NCI-H524 treated with DMSO at 0.1 percent for 48 hours (cell line): ENCODE measurements around the gene PRKAR1A.
"Not testable (repeated sequence)": the region's sequence is repeated elsewhere in the genome, so short reads cannot be mapped to it uniquely, and the experiment has no call there.

Source experiments
- DNase-seq: peaks from one replicate; lab custom pipeline; 2025; lab: John Stamatoyannopoulos, UW

PRKAR1A gene

DNA sequence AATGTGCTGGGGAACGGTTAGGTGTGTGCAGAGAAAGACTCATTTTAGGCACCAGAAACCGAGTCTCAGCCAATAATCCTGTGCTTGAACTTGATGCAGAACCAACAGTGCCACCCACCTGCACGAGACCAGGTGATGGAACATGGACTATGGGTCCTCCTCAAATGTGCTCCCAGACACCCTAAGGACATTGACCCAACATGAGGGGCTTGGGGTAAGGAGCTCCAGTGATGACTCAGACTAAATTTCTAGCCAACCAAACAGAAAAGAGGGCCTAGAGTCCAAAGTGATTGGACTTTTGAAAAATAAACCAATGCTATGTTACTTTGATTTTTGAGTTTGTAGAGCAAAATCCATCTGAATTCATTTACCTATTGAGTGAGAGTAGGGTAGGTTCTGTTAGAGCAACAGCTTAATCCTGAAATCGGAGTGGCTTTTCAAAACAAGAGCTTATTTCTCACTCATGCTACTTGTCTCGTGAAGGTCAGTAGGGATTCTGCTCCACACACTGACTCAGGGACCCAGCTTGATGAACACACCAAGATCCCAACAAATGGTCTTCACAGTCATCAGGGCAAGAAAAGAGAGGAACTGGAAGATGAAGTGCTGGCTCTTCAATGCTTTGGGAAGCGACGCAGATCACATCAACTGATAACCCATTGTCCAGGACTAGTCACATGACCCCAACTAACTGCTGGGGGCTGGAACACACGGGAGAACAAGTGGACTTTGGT is 67.1 kb downstream of the PRKAR1A start:
- DNase-seq = no peak

DNA sequence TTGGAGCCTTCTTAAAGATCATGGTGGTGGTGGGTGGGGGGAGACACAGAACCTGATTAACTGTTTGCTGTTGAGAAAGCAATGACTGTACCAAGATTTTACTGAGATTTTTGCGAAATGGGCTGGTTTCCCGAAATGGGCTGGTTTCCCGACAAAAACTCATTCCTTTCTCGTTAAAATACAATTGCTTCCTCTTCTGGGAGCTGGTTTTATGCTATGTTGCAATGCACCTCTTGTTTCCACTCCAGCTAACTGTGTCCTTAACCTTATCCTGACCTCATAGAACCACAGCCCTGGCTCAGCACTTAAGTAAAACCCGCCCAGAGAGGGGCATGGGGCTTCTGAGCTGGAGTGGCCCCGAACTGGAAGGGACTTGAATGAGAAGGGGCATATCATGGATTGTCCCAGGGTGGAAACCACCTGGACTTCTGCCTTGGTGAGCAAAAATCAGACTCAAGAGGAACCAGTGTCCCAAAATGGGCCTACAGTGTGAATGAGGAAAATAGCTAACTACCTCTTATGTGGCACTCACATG is 68.1 kb downstream of the PRKAR1A start:
- no peak for DNase-seq

DNA sequence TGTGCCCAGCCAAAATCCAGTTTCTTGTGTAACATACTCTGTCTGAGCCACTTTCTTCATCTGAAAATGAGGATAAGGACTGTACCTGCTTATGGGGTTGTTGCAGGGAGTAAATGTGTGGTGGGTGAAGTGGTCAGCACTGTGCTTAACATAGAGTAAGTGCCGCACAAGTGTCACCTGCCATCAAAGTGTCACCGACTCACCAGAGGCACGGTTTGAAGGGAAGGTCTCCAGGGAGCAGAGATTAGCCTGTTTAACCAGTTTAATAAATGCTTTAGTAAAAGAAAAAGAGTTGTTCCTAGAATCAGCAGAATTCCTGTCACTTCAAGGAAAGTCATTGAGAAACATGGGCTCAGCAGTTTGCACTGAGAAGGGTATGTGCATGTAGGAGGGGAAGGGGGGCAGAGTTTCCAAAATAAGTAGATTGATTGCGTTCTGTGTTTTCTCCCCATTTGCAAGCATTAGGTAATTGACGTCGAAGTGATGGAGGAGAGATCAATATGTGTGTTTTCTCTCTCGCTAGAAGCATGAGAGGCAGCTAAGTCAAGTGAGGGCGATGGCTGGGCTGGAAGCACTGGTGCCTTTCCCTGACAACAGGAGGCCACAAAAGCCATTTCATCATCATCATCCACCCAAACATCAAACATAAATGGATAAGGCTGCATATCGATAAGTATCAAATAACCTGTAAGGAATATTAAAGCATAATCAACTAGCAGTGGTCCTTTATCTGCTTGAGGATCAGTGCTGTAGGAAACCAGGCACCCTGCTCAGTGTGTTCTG is 69.8 kb downstream of the PRKAR1A start:
- DNase-seq = no peak

- not testable (repeated sequence) for DNase-seq
Observed at GRCh38 chr17:68582867-68583266, 70.6 kb downstream of the PRKAR1A start.

DNA sequence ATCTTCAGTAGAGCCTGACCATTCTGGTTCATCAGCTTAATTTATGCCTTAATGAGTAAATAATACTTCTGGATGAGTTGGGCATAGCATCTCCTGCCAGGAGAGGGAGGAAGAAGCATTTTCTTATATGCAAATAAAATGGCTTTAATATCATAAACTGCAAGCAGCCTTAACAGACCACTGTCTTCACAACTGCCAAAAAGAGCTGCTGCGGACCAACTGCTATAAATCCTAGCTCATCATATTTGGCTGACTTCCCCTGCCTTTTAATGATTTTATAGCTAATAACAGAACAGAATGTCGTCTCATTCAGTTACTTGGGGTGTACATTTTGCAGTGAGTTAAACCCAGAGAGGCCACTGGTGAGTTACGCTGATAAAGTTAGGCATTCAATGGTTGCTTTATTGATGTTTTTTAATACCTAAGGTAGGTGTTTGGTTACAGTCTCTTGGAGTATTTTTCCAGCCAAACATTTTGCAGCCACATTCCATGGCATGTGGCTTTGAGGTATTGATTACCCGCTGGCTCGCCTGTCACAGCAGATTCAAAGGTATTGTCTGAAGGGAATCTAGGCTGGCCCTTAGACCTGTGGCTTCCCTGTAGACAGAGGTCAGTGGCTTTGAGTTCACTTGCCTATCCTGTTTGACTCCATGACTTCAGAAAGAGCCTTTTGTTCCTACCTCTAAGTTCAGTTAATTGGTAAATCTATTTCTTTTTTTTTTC is 72.5 kb downstream of the PRKAR1A start:
- no peak for DNase-seq

DNA sequence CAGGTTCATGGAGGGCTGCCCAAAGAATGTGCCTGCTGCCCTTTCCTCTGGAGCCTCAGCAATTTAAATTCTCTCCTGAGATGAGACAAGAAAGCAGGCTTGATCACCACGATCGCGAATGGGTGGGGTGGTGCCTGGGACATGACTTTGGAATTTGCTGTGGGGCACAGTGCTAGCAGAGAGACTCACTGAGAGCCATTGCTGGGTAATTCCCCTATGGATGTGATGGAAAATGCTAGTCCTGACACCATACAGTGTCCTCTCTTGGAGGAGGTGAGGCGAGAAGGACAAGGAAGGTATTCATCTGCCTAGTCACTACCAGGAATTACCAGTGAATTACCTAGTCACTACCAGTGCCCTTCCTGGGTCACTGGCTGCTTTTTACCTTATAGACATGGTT is 73.4 kb downstream of the PRKAR1A start:
- no peak for DNase-seq

GRCh38 chr17:68587026-68587425 is 74.8 kb downstream of the PRKAR1A start:
- no peak for DNase-seq

GRCh38 chr17:68587847-68588246 is 75.6 kb downstream of the PRKAR1A start:
- DNase-seq = no peak

DNA sequence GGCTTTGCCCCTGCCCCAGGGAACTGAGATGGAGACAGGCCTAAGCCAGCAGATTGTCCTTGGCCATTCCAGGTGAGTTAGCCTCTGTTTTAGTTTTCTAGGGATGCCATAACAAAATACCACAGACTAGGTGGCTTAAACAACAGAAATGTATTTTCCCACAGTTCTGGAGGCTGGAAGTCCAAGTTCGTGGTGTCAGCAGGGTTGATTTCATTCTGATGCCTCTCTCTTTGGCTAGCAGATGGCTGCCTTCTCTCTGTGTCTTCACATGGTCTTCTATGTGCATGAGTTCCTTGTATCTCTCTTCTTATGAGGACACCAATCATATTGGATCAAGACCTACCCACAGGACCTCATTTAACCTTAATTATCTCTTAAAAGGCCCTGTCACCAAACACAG is 76.1 kb downstream of the PRKAR1A start:
- DNase-seq = no peak

DNA sequence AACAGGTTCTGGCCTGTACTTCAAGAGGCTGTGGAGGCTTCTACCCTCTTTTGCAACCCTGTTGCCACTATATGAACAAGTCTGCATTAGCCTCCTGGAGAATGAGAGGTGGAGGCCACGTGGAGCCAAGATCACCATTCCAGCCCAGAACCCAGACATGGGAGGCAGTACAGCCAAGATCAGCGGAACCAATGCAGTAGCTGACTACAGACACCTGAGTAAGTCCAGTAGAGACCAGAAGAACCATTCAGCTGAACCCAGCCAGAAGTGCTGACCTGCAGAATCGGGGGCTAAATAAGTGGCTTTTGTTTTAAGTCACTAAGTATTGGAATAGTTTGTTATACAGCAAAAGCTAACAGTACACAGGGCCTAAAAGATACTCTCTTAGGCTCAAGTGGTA is 76.9 kb downstream of the PRKAR1A start:
- no peak for DNase-seq

- DNase-seq = no peak
Observed at GRCh38 chr17:68591583-68591982, 79.4 kb downstream of the PRKAR1A start.

DNA sequence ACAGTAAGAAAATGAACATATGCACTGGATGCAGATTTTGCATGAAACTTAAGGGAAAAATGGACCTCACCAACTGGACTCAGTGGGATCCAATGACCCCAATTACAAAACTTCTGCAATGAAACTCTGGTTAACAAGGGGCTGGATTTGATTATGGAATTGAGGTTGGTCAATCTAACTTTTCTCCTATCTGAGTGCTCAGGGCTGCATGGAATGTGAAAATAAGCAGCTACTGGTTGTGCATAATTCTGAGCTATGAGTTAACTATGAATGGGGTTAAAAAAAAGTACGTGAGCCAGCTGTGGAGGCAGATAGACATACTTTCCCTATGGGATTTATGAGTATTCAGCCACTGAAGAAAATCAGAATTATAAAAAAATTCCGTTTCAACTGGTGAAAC is 79.8 kb downstream of the PRKAR1A start:
- DNase-seq = no peak

DNA sequence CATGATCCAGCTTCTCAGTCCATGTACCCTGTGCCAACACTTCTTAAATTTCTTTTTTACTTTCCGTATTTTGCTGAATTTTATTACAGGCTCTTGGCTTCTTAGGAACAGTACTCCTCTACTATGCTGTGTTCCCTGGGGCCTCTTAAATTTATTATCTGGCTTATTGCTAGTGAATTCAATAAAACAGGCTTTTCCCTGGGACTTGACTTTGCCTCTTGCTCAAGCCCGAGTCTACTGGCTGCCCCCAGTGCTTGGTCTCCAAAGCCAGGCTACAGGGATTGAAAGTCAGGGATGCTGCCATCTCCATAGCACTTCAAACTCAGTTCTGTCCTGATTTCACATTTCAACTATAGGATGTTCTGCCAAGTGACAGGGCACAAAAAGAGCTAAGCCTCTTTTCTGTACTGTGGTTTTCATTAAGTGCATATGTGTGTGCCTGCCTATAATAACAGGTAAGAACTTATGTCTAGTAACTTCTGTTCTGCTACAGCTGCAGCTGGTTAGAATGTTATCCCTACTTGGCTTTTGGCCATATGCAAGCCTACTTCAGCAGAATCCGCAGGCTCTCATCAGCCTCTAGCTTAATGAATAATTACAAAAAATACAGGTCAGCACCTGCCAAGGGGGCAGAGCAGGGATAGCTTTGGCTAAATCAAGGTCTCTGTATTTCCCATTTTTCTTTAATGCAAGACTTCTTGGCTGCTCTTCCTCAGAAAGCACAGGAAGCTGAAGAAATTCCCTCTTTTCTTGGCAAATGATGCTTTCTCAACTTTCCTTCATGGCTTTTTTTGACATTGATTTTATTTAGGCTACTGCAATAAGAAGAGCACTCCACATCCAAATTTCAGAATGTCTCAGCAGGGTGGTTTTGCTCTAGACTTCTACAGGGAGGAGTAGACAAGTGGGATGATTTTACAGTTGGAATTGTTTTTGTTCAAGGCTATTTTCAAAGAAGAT is 80.7 kb downstream of the PRKAR1A start:
- DNase-seq = peak; percentile 99

- DNase-seq = no peak
Observed at GRCh38 chr17:68594552-68594951, 82.3 kb downstream of the PRKAR1A start.

GRCh38 chr17:68595496-68595895 is 83.3 kb downstream of the PRKAR1A start:
- DNase-seq = no peak

GRCh38 chr17:68595986-68596385 is 83.8 kb downstream of the PRKAR1A start:
- DNase-seq = no peak

GRCh38 chr17:68596411-68596945 is 84.2 kb downstream of the PRKAR1A start:
- DNase-seq = no peak

DNA sequence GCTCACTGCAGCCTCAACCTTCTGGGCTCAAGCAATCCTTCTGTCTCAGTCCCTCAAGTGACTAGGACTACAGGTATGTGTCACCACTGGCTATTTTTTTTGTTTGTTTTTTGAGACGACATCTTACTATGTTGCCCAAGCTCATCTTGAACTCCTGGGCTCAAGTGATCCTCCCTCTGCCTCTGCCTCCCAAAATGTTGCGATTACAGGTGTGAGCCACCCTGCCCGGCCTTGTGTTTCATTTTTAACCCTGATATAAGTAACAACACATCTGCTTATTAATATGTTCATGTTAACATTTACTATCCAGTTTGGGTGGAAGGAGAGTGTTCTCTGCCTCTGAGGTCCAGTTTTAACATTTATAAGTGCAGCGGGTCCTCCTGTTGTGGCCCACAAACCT is 85.8 kb downstream of the PRKAR1A start:
- no peak for DNase-seq

GRCh38 chr17:68598545-68598961 is 86.3 kb downstream of the PRKAR1A start:
- no peak for DNase-seq

- DNase-seq = no peak
Observed at GRCh38 chr17:68599091-68599490, 86.9 kb downstream of the PRKAR1A start.

GRCh38 chr17:68599552-68600066 is 87.4 kb downstream of the PRKAR1A start:
- no peak for DNase-seq
